ENCODE data around the gene GABRD.

The GABRD gene

DNA sequence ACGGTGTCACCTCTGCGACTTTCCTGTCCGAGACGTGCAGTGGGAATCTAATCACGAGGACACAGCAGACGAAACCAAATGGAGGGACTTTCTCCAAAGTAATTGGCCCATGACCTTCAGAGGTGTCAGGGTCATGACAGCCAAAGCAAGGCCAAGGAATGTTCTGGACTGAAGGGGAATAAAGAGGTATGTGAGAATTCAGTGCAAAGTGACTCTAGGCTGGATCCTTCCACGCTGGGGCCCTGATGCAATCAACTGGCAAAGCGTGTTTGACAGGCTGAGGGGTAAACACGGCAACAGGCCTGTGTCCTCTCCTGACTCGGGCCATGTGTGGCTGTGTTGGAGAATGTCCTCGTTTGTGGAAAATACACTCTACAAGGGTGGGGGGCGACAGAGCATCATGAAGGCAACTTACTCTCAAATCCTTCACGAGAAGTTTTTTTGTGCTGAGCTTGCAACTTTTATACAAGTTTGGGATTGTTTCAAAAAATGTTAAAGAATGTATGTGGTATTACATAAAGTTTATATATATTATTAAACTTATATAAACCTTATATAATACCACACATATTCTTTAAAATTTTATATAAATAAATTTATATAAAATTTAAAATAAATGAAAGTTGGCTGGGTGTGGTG, 17.3 kb upstream of the GABRD start:
- no peak overlapping the region for H3K4me3 ChIP-seq (ENCODE audit: low read depth, low read length)
- in situ Hi-C loops (cut with HindIII; ENCODE audit: low sequenced_read_pairs), result no loop called here
- TF ChIP-seq, protein P1, sequence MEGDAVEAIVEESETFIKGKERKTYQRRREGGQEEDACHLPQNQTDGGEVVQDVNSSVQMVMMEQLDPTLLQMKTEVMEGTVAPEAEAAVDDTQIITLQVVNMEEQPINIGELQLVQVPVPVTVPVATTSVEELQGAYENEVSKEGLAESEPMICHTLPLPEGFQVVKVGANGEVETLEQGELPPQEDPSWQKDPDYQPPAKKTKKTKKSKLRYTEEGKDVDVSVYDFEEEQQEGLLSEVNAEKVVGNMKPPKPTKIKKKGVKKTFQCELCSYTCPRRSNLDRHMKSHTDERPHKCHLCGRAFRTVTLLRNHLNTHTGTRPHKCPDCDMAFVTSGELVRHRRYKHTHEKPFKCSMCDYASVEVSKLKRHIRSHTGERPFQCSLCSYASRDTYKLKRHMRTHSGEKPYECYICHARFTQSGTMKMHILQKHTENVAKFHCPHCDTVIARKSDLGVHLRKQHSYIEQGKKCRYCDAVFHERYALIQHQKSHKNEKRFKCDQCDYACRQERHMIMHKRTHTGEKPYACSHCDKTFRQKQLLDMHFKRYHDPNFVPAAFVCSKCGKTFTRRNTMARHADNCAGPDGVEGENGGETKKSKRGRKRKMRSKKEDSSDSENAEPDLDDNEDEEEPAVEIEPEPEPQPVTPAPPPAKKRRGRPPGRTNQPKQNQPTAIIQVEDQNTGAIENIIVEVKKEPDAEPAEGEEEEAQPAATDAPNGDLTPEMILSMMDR (IDR thresholded peaks at IDR 0.05; ENCODE audit: low read depth, low read length, missing control alignments), result no peak
- no peak for DNase-seq (ENCODE audit: low read depth)

DNA sequence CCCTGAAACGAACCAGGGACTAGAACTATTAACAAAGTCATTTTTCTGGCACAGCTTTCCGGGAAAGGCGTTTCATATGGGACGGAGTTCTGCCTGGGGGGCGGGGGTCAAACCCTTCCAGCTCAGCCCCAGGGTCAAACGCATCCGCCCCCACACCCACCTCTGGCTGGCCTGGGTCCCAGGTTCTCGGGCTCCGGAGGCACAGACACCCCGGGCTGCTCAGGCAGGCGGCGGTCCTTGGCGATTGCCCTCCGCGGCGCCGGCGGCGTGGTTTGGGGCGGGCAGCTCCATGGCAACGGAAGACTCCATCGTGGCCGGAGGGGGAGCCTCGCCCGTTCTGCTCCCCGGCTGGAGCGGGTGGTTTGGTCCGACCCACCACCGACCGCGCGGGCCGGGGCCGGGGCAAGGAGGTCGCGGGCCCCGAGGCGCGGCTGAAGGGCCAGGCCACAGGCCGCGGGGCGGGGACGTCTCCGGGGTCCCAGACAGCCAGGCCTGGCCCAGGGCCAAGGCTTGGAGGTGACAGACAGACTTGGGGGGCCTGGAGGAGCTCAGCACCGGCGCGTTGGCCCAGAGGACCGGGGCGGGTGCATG, 15.5 kb upstream of the GABRD start, which contains the start of gene CFAP74:
Gene CFAP74, minus strand, starts transcription at position 246 of the 591 bp plus-strand sequence. CDS start 12,830 bp downstream, outside the sequence.
- peak within 1 kb of the TSS; percentile 18 for H3K4me3 ChIP-seq (ENCODE audit: low read depth, low read length)
- DNase-seq (ENCODE audit: low read depth), result no peak
- TF ChIP-seq, protein P1 (IDR thresholded peaks at IDR 0.05; ENCODE audit: low read depth, low read length, missing control alignments), result no peak
- in situ Hi-C loops (cut with HindIII; ENCODE audit: low sequenced_read_pairs), result no loop called here

DNA sequence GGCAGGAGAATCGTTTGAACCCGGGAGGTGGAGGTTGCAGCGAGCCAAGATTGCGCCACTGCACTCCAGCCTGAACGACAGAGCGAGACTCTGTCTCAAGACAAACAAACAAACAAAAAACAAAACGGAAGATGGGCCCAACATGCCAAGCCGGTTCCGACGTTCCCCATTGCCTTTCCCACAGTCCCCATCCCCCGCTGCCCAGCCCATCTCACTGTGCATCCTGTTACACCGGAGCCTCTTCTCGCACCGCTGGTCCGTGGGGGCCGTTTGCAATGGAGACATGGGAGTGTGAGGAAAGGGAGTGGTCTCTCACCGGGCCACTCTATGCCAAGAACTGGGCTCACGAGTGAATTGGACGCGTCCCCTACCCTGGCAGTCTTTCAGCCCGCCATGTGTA, 14.3 kb upstream of the GABRD start:
- in situ Hi-C loops (cut with HindIII; ENCODE audit: low sequenced_read_pairs), result no loop called here
- DNase-seq (ENCODE audit: low read depth), result no peak
- no peak overlapping the region for H3K4me3 ChIP-seq (ENCODE audit: low read depth, low read length)
- TF ChIP-seq, protein P1 (IDR thresholded peaks at IDR 0.05; ENCODE audit: low read depth, low read length, missing control alignments), result no peak

DNA sequence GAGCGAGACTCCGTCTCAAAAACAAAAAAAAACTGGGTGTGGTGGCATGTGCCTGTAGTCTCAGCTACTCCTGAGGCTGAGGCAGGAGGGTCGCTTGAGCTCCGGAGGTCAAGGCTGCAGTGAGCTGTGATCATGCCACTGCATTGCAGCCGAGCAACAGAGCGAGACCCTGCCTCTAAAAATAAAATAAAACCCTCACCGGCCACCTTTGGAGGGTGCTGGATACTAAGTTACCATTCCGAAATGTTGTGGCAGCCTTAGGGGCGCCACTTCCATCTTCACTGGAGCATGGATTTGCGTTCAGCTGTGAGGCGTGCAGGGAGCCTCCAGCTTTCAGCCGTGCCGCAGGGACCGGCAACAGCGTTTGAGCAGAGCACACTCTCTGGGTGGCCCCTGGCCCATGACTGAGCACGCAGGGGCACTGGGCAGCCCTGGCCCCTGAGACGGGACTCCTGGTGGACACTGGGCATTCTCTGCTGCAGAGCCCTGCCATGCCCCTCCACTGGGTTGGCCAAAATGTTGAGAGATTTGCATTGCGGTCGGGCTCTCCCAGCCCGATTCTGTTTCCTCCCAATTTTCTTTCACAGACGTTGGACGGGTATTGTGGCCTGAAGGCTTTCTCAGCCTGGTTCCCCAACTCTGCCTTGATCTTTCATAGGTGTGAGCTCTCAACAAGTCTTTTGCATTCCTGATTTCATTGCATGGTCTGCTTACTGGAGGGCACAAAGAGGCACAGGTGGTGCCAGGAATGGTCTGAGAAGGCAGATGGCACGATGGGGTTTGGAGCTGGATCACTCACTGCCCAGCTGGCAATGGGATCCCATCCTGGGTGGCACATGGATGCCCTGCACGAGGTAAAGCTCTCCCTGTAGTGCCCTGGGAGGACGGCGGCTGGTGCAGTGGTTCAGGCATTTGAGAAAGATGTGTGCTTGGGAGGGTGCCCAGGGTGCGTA, 9.8 kb upstream of the GABRD start:
- DNase-seq (ENCODE audit: low read depth), result no peak
- in situ Hi-C loops (cut with HindIII; ENCODE audit: low sequenced_read_pairs), result no loop called here
- no peak overlapping the region for H3K4me3 ChIP-seq (ENCODE audit: low read depth, low read length)
- TF ChIP-seq, protein P1 (IDR thresholded peaks at IDR 0.05; ENCODE audit: low read depth, low read length, missing control alignments), result no peak

DNA sequence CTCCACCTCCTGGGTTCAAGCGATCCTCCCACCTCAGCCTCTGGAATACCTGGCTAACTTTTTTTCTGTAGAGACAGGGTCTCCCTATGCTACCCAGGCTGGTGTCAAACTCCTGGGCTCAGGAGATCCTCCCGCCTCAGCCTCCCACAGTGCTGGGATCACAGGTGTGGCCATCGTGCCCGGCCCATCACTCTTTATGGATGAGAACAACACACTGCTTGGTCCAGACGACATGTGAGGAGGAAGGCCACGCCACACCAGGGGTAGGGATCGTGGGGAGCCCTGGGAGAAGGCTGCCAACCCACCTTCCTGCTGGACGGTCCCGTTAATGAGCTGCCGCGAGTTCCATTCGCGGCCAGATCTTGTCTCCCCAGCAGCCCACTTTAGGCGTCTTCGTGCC, 5.0 kb upstream of the GABRD start:
- H3K4me3 ChIP-seq (ENCODE audit: low read depth, low read length), result no peak overlapping the region
- no peak for DNase-seq (ENCODE audit: low read depth)
- TF ChIP-seq, protein P1 (IDR thresholded peaks at IDR 0.05; ENCODE audit: low read depth, low read length, missing control alignments), result no peak
- in situ Hi-C loops (cut with HindIII; ENCODE audit: low sequenced_read_pairs), result no loop called here

All from astrocyte of the cerebellum (primary cell).